ENCODE data around the gene FGF18. TPM values are rescaled to one million over a fixed set of nuclear protein-coding genes. Genes with fewer than 3 reads are reported as not detected.

FGF18 gene
- total and polyA plus RNA-seq, 9 of the 15 experiments (the other 6 are each of a cell fraction or from before 2014, with no cell fraction given), result 0.05 to 0.18 (median 0.11) TPM; not detected in 6

GRCh38 chr5:171462136-171462927 is 42.9 kb downstream of the FGF18 start:
- no peak overlapping the region for H3K9ac ChIP-seq (ENCODE audit: insufficient read depth in 1 of 2, low read depth in 2 of 2, low read length in 2 of 2)
- no peaks in the 10 kb centered on the region for H4K20me1 ChIP-seq (replicated peaks; ENCODE audit: control insufficient read depth, insufficient read depth, low read length)
- in situ Hi-C loops (cut with MboI) (no loop called here), intact Hi-C loops (cut with micrococcal nuclease) (no loop called here)
- no peak for TF ChIP-seq POLR2AphosphoS2 (IDR thresholded peaks at IDR 0.05; ENCODE audit: low read length)
- TF ChIP-seq XRCC3 (IDR thresholded peaks at IDR 0.05), result no peak
- no peak for TF ChIP-seq PTRF (tag; IDR thresholded peaks at IDR 0.05)
- TF ChIP-seq ZNF253 (CRISPR knock-in tag; conservative IDR thresholded peaks at IDR 0.05), result no peak
- TF ChIP-seq NCOA6 (IDR thresholded peaks at IDR 0.05), result no peak
- TF ChIP-seq IRF2 (CRISPR knock-in tag; IDR thresholded peaks at IDR 0.05), result no peak
- TF ChIP-seq HIVEP1 (CRISPR knock-in tag; IDR thresholded peaks at IDR 0.05), result no peak
- no peak for TF ChIP-seq CEBPB (tag; IDR thresholded peaks at IDR 0.05)
- no peak for TF ChIP-seq SMARCC2 (IDR thresholded peaks at IDR 0.05; ENCODE audit: low read depth)
- TF ChIP-seq HNRNPH1 (optimal IDR thresholded peaks at IDR 0.05; ENCODE audit: low read depth, low read length), result no peak
- no peak for TF ChIP-seq ZKSCAN8 (CRISPR knock-in tag; IDR thresholded peaks at IDR 0.05)
- TF ChIP-seq STAT5B (CRISPR knock-in tag; IDR thresholded peaks at IDR 0.05), result no peak
- no peak for TF ChIP-seq ZNF408 (CRISPR knock-in tag; IDR thresholded peaks at IDR 0.05; ENCODE audit: low read depth)
- no peak for TF ChIP-seq SAFB2 (IDR thresholded peaks at IDR 0.05; ENCODE audit: borderline replicate concordance, low read depth, low read length, severe bottlenecking)
- TF ChIP-seq TRIM24 (IDR thresholded peaks at IDR 0.05), result no peak
- TF ChIP-seq ZNF707 (CRISPR knock-in tag; conservative IDR thresholded peaks at IDR 0.05), result no peak
- no peak for TF ChIP-seq ZNF584 (CRISPR knock-in tag; IDR thresholded peaks at IDR 0.05; ENCODE audit: low read depth)
- no peak for TF ChIP-seq ZBTB8A (IDR thresholded peaks at IDR 0.05; ENCODE audit: partially characterized antibody)
- TF ChIP-seq ZNF3 (CRISPR knock-in tag; IDR thresholded peaks at IDR 0.05), result no peak
- ATAC-seq (no peak), DNase-seq (ENCODE audit: extremely low read depth in 1 of 4, low spot score in 3 of 4) (no peak), FAIRE-seq (no peak)
- H2AFZ ChIP-seq (ENCODE audit: low read depth, low read length), result no peak overlapping the region
- H3K79me2 ChIP-seq (ENCODE audit: control insufficient read depth, insufficient read depth, low read length), result no peaks in the 10 kb centered on the region
- no peaks in the 10 kb centered on the region for H3K9me1 ChIP-seq (ENCODE audit: control insufficient read depth, insufficient read depth, low read length)
- no peak overlapping the region for H3K27ac ChIP-seq (ENCODE audit: extremely low read depth, low read depth, low read length)
- H3K4me2 ChIP-seq (ENCODE audit: insufficient read depth, low read length), result no peak overlapping the region
- POLR2A ChIA-PET, result interaction anchor here (0.8 to 1.8 kb wide), 3 partner anchors 9 to 75 kb away, joined by 4 to 5 read pairs (median 5); no protein-coding TSS in a partner anchor
- no peak overlapping the region for H3K4me3 ChIP-seq
- peaks cover 2 to 9% of the 10 kb centered on the region in 2 experiments; a peak in 2 of 5 replicates for H3K4me1 ChIP-seq (replicated peaks in 1 of 2; ENCODE audit: control insufficient read depth in 2 of 2, insufficient read depth in 2 of 2, low read length in 2 of 2)
- CTCF ChIA-PET (ENCODE audit: low intra/inter-chr PET ratio), result no interaction called here
- H3K27me3 ChIP-seq (ENCODE audit: control insufficient read depth in 2 of 2, insufficient read depth in 2 of 2, low read length in 2 of 2), result peaks cover 22 to 52% of the 10 kb centered on the region in 2 experiments; a peak in 4 of 5 replicates
- H3K36me3 ChIP-seq (ENCODE audit: control insufficient read depth, insufficient read depth, low read length), result no peaks in the 10 kb centered on the region
- no peaks in the 10 kb centered on the region for H3K9me3 ChIP-seq (replicated peaks; ENCODE audit: control insufficient read depth, insufficient read depth, low read depth, low read length)
- no TSS peak for BruUV-seq (replicated peaks)
- 28% methylated on average over 11 of the region's 15 CpGs for WGBS (ENCODE audit: insufficient coverage, low coverage, missing lambda C conversion rate)
